ENCODE measurements around the gene IGFBP5.

DNA sequence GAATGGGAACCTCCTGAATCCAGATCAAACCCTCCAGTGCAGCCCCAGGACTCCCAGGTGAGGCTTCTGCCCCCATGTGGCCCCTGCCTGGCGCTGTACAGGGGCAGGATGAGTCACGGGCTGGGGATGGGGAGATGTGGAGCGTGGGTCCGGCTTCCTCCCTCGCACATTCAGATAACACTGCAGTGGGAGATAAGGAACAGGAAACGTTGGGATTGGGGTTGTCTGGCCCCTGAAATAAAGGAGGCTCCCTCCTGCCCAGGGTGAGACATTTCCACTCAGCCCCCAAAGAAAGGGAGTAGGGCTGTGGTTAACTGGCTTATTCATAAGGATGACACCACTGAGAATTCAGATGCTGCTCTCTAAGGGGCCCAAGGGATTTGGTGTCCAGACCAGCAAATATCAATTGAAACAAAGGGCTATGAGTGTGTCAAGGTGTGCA is 30.7 kb downstream of the IGFBP5 start:
- TF ChIP-seq NRF1 (IDR thresholded peaks at IDR 0.05; ENCODE audit: low read depth, low read length), result no peak
- TF ChIP-seq, protein P1, sequence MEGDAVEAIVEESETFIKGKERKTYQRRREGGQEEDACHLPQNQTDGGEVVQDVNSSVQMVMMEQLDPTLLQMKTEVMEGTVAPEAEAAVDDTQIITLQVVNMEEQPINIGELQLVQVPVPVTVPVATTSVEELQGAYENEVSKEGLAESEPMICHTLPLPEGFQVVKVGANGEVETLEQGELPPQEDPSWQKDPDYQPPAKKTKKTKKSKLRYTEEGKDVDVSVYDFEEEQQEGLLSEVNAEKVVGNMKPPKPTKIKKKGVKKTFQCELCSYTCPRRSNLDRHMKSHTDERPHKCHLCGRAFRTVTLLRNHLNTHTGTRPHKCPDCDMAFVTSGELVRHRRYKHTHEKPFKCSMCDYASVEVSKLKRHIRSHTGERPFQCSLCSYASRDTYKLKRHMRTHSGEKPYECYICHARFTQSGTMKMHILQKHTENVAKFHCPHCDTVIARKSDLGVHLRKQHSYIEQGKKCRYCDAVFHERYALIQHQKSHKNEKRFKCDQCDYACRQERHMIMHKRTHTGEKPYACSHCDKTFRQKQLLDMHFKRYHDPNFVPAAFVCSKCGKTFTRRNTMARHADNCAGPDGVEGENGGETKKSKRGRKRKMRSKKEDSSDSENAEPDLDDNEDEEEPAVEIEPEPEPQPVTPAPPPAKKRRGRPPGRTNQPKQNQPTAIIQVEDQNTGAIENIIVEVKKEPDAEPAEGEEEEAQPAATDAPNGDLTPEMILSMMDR (IDR thresholded peaks at IDR 0.05), result peak; percentile 41
- TF ChIP-seq POLR2AphosphoS5 (IDR thresholded peaks at IDR 0.05; ENCODE audit: low read depth, low read length), result no peak
- no peak for TF ChIP-seq ELF1 (IDR thresholded peaks at IDR 0.05)
- peak; percentile 38 for TF ChIP-seq RAD21 (IDR thresholded peaks at IDR 0.05; ENCODE audit: low read length)
- no peak for TF ChIP-seq NFIC (IDR thresholded peaks at IDR 0.05; ENCODE audit: borderline replicate concordance)
- no peak for TF ChIP-seq CHD2 (IDR thresholded peaks at IDR 0.05; ENCODE audit: low read length, partially characterized antibody)
- TF ChIP-seq, protein P2, sequence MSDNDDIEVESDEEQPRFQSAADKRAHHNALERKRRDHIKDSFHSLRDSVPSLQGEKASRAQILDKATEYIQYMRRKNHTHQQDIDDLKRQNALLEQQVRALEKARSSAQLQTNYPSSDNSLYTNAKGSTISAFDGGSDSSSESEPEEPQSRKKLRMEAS (IDR thresholded peaks at IDR 0.05; ENCODE audit: low read depth), result no peak
